ENCODE data around the gene CHRNG.

GRCh38 chr2:232541961-232542714 lies 2.6 kb downstream of the CHRNG start:
- no peak for TF ChIP-seq CTCF (conservative IDR thresholded peaks at IDR 0.05; ENCODE audit: low read length)
- TF ChIP-seq EZH2phosphoT487 (IDR thresholded peaks at IDR 0.05; ENCODE audit: borderline replicate concordance) = no peak

All from Loucy (cell line).